ENCODE measurements around the gene RALGPS1. TPM values are rescaled to one million over a fixed set of nuclear protein-coding genes. Genes with fewer than 3 reads are reported as not detected.
A peak's percentile ranks its signal among the peaks of the same experiment; 100 is the strongest.

The RALGPS1 gene
- total RNA-seq, 1 donor from 2014 or later: 30.7 TPM

DNA sequence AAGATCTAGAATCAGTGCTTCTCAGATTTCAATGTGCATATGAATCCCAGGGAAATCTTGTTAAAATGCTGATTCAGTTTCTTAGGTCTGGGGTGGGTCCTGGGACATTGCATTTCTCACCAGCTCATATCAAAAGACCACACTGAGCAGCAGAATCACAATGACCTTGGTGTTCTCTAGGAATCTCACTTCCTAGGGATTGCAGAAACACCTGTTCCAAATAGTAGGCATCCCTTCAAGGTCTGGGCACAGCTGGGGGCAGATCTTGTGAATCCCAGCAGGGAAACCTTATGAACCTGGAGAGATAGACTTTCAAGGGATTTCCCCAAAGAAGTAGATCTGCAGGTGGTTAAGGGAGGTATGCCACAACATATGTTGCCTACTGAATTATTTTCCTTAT lies 341.1 kb downstream of the RALGPS1 start:
- H3K27me3 Mint-ChIP-seq (ENCODE audit: insufficient read depth, low read depth): no peaks in the 10 kb centered on the region
- Histone ChIP-seq H3K27ac (no peak overlapping the region), H2AFZ (replicated peaks) (no peak overlapping the region), H3F3A (ENCODE audit: low read depth) (no peaks in the 10 kb centered on the region), H3K36me3 (no peaks in the 10 kb centered on the region), H3K4me2 (no peak overlapping the region), H3K27me3 (no peaks in the 10 kb centered on the region), H3K9me3 (ENCODE audit: low read depth) (no peaks in the 10 kb centered on the region), H3K4me1 (peaks cover 11% of the 10 kb centered on the region), H3K4me3 (no peak overlapping the region), H3K79me2 (ENCODE audit: low read depth) (no peaks in the 10 kb centered on the region), H4K20me1 (ENCODE audit: low read depth) (no peaks in the 10 kb centered on the region), H3K9ac (no peak overlapping the region)
- TF ChIP-seq EZH2 (IDR thresholded peaks at IDR 0.05): no peak
- TF ChIP-seq EZH2phosphoT487 (IDR thresholded peaks at IDR 0.05): no peak
- TF ChIP-seq, protein P1, sequence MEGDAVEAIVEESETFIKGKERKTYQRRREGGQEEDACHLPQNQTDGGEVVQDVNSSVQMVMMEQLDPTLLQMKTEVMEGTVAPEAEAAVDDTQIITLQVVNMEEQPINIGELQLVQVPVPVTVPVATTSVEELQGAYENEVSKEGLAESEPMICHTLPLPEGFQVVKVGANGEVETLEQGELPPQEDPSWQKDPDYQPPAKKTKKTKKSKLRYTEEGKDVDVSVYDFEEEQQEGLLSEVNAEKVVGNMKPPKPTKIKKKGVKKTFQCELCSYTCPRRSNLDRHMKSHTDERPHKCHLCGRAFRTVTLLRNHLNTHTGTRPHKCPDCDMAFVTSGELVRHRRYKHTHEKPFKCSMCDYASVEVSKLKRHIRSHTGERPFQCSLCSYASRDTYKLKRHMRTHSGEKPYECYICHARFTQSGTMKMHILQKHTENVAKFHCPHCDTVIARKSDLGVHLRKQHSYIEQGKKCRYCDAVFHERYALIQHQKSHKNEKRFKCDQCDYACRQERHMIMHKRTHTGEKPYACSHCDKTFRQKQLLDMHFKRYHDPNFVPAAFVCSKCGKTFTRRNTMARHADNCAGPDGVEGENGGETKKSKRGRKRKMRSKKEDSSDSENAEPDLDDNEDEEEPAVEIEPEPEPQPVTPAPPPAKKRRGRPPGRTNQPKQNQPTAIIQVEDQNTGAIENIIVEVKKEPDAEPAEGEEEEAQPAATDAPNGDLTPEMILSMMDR (IDR thresholded peaks at IDR 0.05): no peak
- H3K36me3 Mint-ChIP-seq: peaks cover 1% of the 10 kb centered on the region
- H3K4me3 Mint-ChIP-seq: no peak overlapping the region
- H3K27ac Mint-ChIP-seq: no peak overlapping the region
- no peaks in the 10 kb centered on the region for H3K4me1 Mint-ChIP-seq
- no peak for DNase-seq (ENCODE audit: low spot score)
- no peaks in the 10 kb centered on the region for H3K9me3 Mint-ChIP-seq

DNA sequence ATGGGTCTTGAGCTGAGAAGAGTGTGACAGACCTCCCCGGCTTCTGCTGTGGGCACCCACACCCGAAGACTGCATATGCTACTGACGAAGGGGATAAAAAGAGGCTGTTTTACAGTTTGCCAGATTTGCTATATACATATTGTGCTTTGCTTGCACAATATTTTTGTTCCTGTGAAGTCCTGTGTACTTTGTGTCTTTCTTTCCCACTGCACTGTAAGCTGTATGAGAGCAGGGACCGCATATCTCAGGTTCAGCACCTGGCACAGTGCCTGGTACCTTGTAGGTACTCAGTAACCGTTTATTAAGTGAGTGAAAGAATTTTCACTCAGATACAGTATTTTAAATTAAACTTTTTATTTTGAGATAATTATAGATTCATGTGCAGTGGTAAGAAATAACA lies 341.7 kb downstream of the RALGPS1 start:
- Mint-ChIP-seq H3K4me1 (no peaks in the 10 kb centered on the region), H3K27me3 (ENCODE audit: insufficient read depth, low read depth) (no peaks in the 10 kb centered on the region), H3K9me3 (no peaks in the 10 kb centered on the region), H3K27ac (no peak overlapping the region), H3K4me3 (no peak overlapping the region), H3K36me3 (peaks cover 1% of the 10 kb centered on the region)
- H3K4me2 ChIP-seq: no peak overlapping the region
- H3K27me3 ChIP-seq: no peaks in the 10 kb centered on the region
- no peak overlapping the region for H3K27ac ChIP-seq
- no peak for DNase-seq (ENCODE audit: low spot score)
- no peaks in the 10 kb centered on the region for H3K9me3 ChIP-seq (ENCODE audit: low read depth)
- peaks cover 11% of the 10 kb centered on the region for H3K4me1 ChIP-seq
- H3F3A ChIP-seq (ENCODE audit: low read depth): no peaks in the 10 kb centered on the region
- H4K20me1 ChIP-seq (ENCODE audit: low read depth): no peaks in the 10 kb centered on the region
- no peak overlapping the region for H3K9ac ChIP-seq
- no peaks in the 10 kb centered on the region for H3K79me2 ChIP-seq (ENCODE audit: low read depth)
- no peak overlapping the region for H2AFZ ChIP-seq (replicated peaks)
- H3K36me3 ChIP-seq: no peaks in the 10 kb centered on the region
- H3K4me3 ChIP-seq: no peak overlapping the region
- no peak for TF ChIP-seq EZH2phosphoT487 (IDR thresholded peaks at IDR 0.05)
- TF ChIP-seq, protein P1 (IDR thresholded peaks at IDR 0.05): no peak
- TF ChIP-seq EZH2 (IDR thresholded peaks at IDR 0.05): no peak

DNA sequence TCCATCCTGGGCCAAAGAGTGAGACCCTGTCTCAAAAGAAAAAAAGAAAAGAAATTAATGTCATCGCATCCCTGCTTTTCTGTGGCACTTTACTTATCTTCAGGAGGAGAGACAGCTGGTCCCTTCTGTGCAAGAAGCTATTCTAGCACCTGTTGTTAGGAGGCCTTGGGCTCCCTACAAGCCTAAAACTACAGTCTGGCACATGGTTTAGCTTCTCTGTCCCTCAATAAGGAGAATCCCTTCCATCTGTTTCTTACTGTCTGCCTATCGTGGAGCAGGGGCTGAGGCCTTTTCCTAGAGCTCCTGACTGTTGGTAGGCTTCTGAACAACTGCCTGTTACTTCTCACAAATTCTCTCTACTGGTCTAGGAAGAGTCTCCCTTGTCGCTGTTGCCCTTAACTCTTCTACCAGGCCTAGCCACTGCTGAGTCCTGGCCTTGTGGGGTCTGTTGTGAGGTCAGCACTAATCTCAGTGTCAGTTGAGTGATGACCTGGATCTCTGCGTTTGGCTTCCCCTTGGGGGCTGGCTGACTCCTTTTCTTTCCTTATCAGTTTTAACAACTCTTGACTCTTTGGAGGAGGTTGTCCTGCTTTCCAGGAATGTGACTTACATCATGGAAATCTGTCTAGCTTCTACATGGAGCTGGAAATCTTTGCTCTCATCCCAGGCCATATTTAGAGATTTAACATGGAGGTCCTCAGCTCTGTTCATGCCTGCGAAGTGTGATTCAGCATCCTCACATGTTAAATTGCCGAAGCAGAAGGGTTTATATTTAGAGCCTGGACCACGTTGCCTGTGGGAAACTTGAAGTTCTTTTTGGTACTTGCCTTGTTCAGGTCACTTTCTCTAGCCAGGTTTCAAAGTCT lies 344.3 kb downstream of the RALGPS1 start:
- Mint-ChIP-seq H3K27me3 (ENCODE audit: insufficient read depth, low read depth) (no peaks in the 10 kb centered on the region), H3K9me3 (no peaks in the 10 kb centered on the region), H3K4me1 (peaks cover 7% of the 10 kb centered on the region), H3K27ac (peak overlapping the region; percentile 12), H3K36me3 (peaks cover 1% of the 10 kb centered on the region), H3K4me3 (no peak overlapping the region)
- Histone ChIP-seq H3K4me2 (no peak overlapping the region), H3K79me2 (ENCODE audit: low read depth) (no peaks in the 10 kb centered on the region), H3K36me3 (no peaks in the 10 kb centered on the region), H3K9ac (no peak overlapping the region), H3K9me3 (ENCODE audit: low read depth) (no peaks in the 10 kb centered on the region), H3F3A (ENCODE audit: low read depth) (no peaks in the 10 kb centered on the region), H3K4me1 (peaks cover under 1% of the 10 kb centered on the region), H2AFZ (replicated peaks) (no peak overlapping the region), H4K20me1 (ENCODE audit: low read depth) (no peaks in the 10 kb centered on the region), H3K4me3 (no peak overlapping the region), H3K27me3 (no peaks in the 10 kb centered on the region), H3K27ac (no peak overlapping the region)
- TF ChIP-seq EZH2phosphoT487 (IDR thresholded peaks at IDR 0.05) (no peak), EZH2 (IDR thresholded peaks at IDR 0.05) (no peak)
- TF ChIP-seq, protein P1 (IDR thresholded peaks at IDR 0.05): no peak
- no peak for DNase-seq (ENCODE audit: low spot score)
